DND-41 (cell line): ENCODE data around the gene TSHR.

Source experiments
- CTCF ChIP-seq: IDR thresholded peaks from 2 replicates; pipeline ENCODE4 v1.5.1; 2012; ENCODE audit warnings: borderline replicate concordance, low read length, moderate library complexity, mild to moderate bottlenecking; ENCODE audit not compliant: poor library complexity, severe bottlenecking; ENCODE audit errors: extremely low read depth
- EZH2 ChIP-seq: IDR thresholded peaks from 3 replicates; pipeline ENCODE4 v1.6.1; 2012; ENCODE audit warnings: borderline replicate concordance, low read depth, mild to moderate bottlenecking, moderate library complexity, low read length, inconsistent platforms; ENCODE audit not compliant: severe bottlenecking

DNA sequence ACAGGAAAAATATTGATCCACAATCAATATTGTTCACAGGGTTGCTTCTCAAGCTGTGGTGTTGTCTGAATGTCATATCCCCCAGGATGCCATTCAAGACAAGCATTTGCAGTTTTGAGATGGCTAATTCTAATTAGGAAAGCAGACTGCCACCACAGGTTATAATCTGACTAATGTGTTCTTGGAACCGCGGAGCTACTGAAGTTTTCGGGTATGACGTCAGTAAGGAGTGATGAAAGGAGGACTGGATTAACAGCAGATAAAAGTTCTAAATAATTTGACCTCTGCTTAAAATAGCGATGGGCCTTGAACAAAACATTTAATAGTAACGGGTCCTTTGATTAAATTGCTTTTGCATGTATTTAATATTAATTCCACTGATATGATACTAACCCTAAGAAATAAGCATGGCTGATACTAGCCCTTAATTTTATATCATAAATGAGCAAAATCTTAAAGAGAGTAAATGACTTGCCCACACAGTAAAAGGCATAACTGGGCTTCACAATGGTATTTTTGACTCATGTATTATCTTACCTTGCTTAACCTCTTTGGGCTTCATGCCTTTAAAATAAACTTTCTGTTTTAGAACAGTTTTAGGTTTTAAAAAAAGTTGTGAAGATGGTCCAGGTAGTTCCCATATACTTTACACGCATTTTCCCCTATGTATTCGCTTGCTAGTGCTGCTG is 50.3 kb downstream of the TSHR start:
- TF ChIP-seq CTCF, result no peak
- TF ChIP-seq EZH2, result no peak
